VCaP (cell line): ENCODE data around the gene SLC2A13.
A peak's percentile ranks its signal among the peaks of the same experiment; 100 is the strongest.

Experiments
- H3K27ac ChIP-seq: fragments of 450-650 bp; 2 replicates; pipeline ENCODE4 v1.5.1; 2017
- TF ChIP-seq, protein P1 (sequence below): fragments of 450-650 bp; conservative IDR thresholded peaks from 2 replicates; pipeline ENCODE4 v1.5.1; 2017; ENCODE audit warnings: mild to moderate bottlenecking, moderate library complexity

The SLC2A13 gene

DNA sequence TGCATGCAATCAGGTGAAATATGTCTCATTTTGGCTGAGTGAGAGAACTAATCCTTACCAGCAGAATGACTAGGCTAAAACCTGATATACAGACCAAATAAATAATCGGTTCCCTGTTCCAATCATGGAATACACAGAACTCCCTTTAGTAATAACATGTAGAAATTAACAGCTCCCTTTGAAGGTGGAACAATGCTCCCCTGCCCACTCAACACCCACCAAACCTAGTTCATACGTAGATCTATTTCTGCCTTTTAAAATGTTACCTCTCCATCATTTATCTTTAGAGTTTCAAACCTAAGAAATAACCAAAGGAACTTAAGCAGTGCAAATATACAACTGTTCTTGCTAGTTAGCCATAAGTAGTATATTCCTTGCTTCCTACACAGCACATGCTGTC lies 332.6 kb downstream of the SLC2A13 start:
- H3K27ac ChIP-seq: no peak overlapping the region
- TF ChIP-seq, protein P1, sequence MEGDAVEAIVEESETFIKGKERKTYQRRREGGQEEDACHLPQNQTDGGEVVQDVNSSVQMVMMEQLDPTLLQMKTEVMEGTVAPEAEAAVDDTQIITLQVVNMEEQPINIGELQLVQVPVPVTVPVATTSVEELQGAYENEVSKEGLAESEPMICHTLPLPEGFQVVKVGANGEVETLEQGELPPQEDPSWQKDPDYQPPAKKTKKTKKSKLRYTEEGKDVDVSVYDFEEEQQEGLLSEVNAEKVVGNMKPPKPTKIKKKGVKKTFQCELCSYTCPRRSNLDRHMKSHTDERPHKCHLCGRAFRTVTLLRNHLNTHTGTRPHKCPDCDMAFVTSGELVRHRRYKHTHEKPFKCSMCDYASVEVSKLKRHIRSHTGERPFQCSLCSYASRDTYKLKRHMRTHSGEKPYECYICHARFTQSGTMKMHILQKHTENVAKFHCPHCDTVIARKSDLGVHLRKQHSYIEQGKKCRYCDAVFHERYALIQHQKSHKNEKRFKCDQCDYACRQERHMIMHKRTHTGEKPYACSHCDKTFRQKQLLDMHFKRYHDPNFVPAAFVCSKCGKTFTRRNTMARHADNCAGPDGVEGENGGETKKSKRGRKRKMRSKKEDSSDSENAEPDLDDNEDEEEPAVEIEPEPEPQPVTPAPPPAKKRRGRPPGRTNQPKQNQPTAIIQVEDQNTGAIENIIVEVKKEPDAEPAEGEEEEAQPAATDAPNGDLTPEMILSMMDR: no peak

- TF ChIP-seq, protein P1: no peak
- H3K27ac ChIP-seq: no peak overlapping the region
These were observed 333.0 kb downstream of the SLC2A13 start for GRCh38 chr12:39772821-39773259.

GRCh38 chr12:39771456-39771855 lies 334.4 kb downstream of the SLC2A13 start:
- TF ChIP-seq, protein P1: no peak
- H3K27ac ChIP-seq: no peak overlapping the region

DNA sequence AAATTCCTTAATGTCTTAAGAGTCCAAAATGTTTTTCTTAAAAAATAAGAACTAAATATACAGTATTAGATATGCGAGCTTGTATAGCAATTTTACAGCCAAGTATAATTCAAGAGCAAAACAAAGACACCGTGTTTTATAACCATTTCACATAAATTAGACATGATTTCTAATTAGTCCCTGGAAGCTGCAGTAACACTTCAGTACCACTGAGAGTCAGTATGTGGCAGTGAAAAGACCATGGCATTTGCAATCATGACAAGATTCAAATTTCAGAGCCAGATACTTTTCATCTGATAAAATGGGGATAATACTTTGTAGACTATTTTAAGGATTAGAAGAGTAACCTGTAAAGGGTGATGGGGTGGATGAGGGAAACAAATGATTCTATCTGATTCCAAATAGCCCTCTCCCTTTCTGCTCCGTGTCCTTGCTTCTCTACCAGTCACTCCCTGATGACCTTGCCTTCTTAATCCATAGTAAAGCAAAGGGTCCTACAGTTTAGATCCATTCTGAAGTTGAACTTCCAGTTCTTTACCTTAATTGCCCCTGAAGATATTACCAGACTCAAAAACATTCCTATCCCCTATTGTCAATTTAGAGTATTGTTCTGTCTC lies 340.8 kb downstream of the SLC2A13 start:
- TF ChIP-seq, protein P1: peak; percentile 94
- no peak overlapping the region for H3K27ac ChIP-seq

- H3K27ac ChIP-seq: peak overlapping the region; percentile 81
- TF ChIP-seq, protein P1: no peak
These were observed 342.1 kb downstream of the SLC2A13 start for GRCh38 chr12:39763890-39764169.

GRCh38 chr12:39763071-39763889 lies 342.6 kb downstream of the SLC2A13 start:
- TF ChIP-seq, protein P1: no peak
- H3K27ac ChIP-seq: peak overlapping the region; percentile 81

DNA sequence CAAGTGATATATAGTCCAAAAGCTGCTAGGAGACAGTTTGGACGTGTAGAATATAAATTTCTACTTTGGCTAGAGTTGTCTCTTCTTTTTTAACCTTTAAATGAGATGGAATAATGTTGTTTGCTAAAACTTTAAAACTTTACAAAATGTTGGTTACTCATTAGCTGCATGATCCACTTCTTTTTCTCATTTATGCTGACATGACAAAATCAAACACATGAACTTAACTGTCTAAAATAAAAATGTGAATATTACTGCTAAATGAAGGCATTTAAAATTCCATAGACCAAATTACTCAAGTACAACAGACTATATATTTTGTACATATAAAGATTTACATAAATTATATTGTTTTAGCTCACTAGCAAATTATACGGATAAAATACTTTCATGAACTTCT lies 350.4 kb downstream of the SLC2A13 start:
- H3K27ac ChIP-seq: no peak overlapping the region
- TF ChIP-seq, protein P1: no peak
